ENCODE measurements around the gene ZNF25.
"Not testable (repeated sequence)": the region's sequence is repeated elsewhere in the genome, so short reads cannot be mapped to it uniquely, and the experiment has no call there.

The ZNF25 gene

GRCh38 chr10:37947526-37947925 lies 28.9 kb downstream of the ZNF25 start:
- Histone ChIP-seq H3K4me3 (no peak overlapping the region), H3K27ac (no peak overlapping the region)
- DNase-seq (ENCODE audit: low spot score): no peak
- no peak for TF ChIP-seq CTCF (IDR thresholded peaks at IDR 0.05)

GRCh38 chr10:37937864-37938263 lies 38.6 kb downstream of the ZNF25 start:
- Histone ChIP-seq H3K27ac (no peak overlapping the region), H3K4me3 (no peak overlapping the region)
- no peak for DNase-seq (ENCODE audit: low spot score)
- TF ChIP-seq CTCF (IDR thresholded peaks at IDR 0.05): no peak

GRCh38 chr10:37934791-37935190 lies 41.7 kb downstream of the ZNF25 start:
- no peak for DNase-seq (ENCODE audit: low spot score)
- TF ChIP-seq CTCF (IDR thresholded peaks at IDR 0.05): no peak
- Histone ChIP-seq H3K4me3 (no peak overlapping the region), H3K27ac (no peak overlapping the region)

- H3K4me3 ChIP-seq: no peak overlapping the region
- no peak for DNase-seq (ENCODE audit: low spot score)
- no peak for TF ChIP-seq CTCF (IDR thresholded peaks at IDR 0.05)
- no peak overlapping the region for H3K27ac ChIP-seq
Measured at GRCh38 chr10:37930423-37930822, 46.0 kb downstream of the ZNF25 start.

GRCh38 chr10:37908165-37908564 lies 68.3 kb downstream of the ZNF25 start:
- H3K4me3 ChIP-seq; DNase-seq (ENCODE audit: low spot score); H3K27ac ChIP-seq: not testable (repeated sequence)

GRCh38 chr10:37906382-37906781 lies 70.1 kb downstream of the ZNF25 start:
- no peak for TF ChIP-seq CTCF (IDR thresholded peaks at IDR 0.05)
- no peak overlapping the region for H3K4me3 ChIP-seq
- DNase-seq (ENCODE audit: low spot score): no peak
- H3K27ac ChIP-seq: no peak overlapping the region

Data from coronary artery (tissue), 2 donors.